SU-DHL-6 (cell line): ENCODE data around the gene LIFR.

Experiments
- EZH2phosphoT487 ChIP-seq: fragments of 200-600 bp; sonication (generic), shearing (Covaris generic); conservative IDR thresholded peaks from 2 replicates; pipeline ENCODE4 v1.6.1; 2018; ENCODE audit warnings: mild to moderate bottlenecking, antibody characterized with exemption, low read length, moderate library complexity, mixed read lengths
- TF ChIP-seq, protein P1 (sequence below): fragments of 200-600 bp; sonication (generic); IDR thresholded peaks from one replicate; pipeline ENCODE4 v1.5.1; 2017; ENCODE audit warnings: antibody characterized with exemption, mild to moderate bottlenecking, low read length, moderate library complexity; ENCODE audit not compliant: insufficient read depth, poor library complexity, severe bottlenecking

DNA sequence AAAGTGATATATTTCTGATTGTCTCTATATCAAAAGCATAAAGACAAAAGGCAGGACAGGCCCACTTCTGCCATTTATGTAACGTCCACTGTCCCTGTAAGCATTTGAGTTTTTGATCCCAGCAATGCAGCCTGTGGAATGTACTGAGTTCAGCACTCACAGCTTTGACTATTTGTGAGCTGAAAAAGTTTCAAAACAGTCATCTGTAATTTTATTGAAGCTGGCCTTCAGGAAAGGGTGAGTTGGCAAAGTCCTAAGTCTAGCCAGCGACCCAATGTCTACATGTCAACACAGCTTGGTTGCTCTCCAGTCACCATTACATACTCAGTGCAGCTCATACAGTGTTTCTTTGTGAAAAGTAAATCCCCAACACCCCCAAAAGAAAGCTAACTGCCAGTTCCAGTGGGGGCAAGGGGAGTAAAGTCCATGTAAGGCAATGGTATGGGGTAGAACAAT lies 9.7 kb downstream of the LIFR start:
- TF ChIP-seq, protein P1, sequence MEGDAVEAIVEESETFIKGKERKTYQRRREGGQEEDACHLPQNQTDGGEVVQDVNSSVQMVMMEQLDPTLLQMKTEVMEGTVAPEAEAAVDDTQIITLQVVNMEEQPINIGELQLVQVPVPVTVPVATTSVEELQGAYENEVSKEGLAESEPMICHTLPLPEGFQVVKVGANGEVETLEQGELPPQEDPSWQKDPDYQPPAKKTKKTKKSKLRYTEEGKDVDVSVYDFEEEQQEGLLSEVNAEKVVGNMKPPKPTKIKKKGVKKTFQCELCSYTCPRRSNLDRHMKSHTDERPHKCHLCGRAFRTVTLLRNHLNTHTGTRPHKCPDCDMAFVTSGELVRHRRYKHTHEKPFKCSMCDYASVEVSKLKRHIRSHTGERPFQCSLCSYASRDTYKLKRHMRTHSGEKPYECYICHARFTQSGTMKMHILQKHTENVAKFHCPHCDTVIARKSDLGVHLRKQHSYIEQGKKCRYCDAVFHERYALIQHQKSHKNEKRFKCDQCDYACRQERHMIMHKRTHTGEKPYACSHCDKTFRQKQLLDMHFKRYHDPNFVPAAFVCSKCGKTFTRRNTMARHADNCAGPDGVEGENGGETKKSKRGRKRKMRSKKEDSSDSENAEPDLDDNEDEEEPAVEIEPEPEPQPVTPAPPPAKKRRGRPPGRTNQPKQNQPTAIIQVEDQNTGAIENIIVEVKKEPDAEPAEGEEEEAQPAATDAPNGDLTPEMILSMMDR: no peak
- TF ChIP-seq EZH2phosphoT487: no peak
